MM.1S (cell line): ENCODE data around the gene HOXC10.

ENCODE experiments used
- DNase-seq: peaks from one replicate; pipeline ENCODE4 v3.0.0-alpha.2; 2015
- H2AFZ ChIP-seq: fragments of 300-600 bp; sonication (generic); 2 replicates; pipeline ENCODE4 v1.6.0; 2016; ENCODE audit warnings: antibody characterized with exemption, low read length
- H3F3A ChIP-seq: fragments of 300-600 bp; sonication (generic); 2 replicates; pipeline ENCODE4 v1.6.1; 2016; ENCODE audit warnings: mild to moderate bottlenecking, antibody characterized with exemption, low read length, moderate library complexity, mixed read lengths; ENCODE audit not compliant: insufficient read depth
- H3K27ac ChIP-seq: fragments of 300-600 bp; sonication (generic); 2 replicates; pipeline ENCODE4 v1.5.1; 2016; ENCODE audit warnings: mild to moderate bottlenecking, low read length
- H3K27me3 ChIP-seq: fragments of 300-600 bp; sonication (generic); replicated peaks from 2 replicates; pipeline ENCODE4 v1.6.0; 2016; ENCODE audit warnings: low read length; ENCODE audit not compliant: insufficient read depth
- H3K36me3 ChIP-seq: fragments of 300-600 bp; sonication (generic); replicated peaks from 2 replicates; pipeline ENCODE4 v1.6.1; 2016; ENCODE audit warnings: mild to moderate bottlenecking, low read length, mixed read lengths; ENCODE audit not compliant: insufficient read depth
- H3K4me1 ChIP-seq: fragments of 300-600 bp; sonication (generic); 2 replicates; pipeline ENCODE4 v1.6.1; 2016; ENCODE audit warnings: low read length, mixed read lengths
- H3K4me2 ChIP-seq: fragments of 300-600 bp; sonication (generic); 2 replicates; pipeline ENCODE4 v1.6.0; 2016; ENCODE audit warnings: low read depth, low read length
- H3K4me3 ChIP-seq: fragments of 300-600 bp; sonication (generic); 2 replicates; pipeline ENCODE4 v1.5.1; 2016; ENCODE audit warnings: low read length, mixed read lengths
- H3K79me2 ChIP-seq: fragments of 300-600 bp; sonication (generic); 2 replicates; pipeline ENCODE4 v1.6.1; 2016; ENCODE audit warnings: mixed run types, low read length, mixed read lengths
- H3K9ac ChIP-seq: fragments of 300-600 bp; sonication (generic); 2 replicates; pipeline ENCODE4 v1.6.1; 2016; ENCODE audit warnings: low read length, mixed read lengths
- H3K9me2 ChIP-seq: fragments of 300-600 bp; sonication (generic); replicated peaks from 2 replicates; pipeline ENCODE4 v1.6.1; 2016; ENCODE audit warnings: mild to moderate bottlenecking, low read length, mixed read lengths; ENCODE audit not compliant: insufficient read depth
- H3K9me3 ChIP-seq: fragments of 300-600 bp; sonication (generic); replicated peaks from 2 replicates; pipeline ENCODE4 v1.6.1; 2016; ENCODE audit warnings: mild to moderate bottlenecking, low read length, mixed read lengths; ENCODE audit not compliant: insufficient read depth
- H4K20me1 ChIP-seq: fragments of 300-600 bp; sonication (generic); 2 replicates; pipeline ENCODE4 v1.6.1; 2016; ENCODE audit warnings: mild to moderate bottlenecking, low read length, moderate library complexity, mixed read lengths; ENCODE audit not compliant: insufficient read depth
- EZH2 ChIP-seq: fragments of 300-600 bp; sonication (generic); optimal IDR thresholded peaks from 2 replicates; pipeline ENCODE3; 2017; ENCODE audit warnings: low read depth, mild to moderate bottlenecking, antibody characterized with exemption, low read length, mixed read lengths
- EZH2phosphoT487 ChIP-seq: fragments of 300-600 bp; sonication (generic); IDR thresholded peaks from 2 replicates; pipeline ENCODE4 v1.6.1; 2018; ENCODE audit warnings: antibody characterized with exemption, low read length
- TF ChIP-seq, protein P1 (sequence below): fragments of 300-600 bp; sonication (generic); IDR thresholded peaks from 2 replicates; pipeline ENCODE4 v1.5.1; 2016; ENCODE audit warnings: antibody characterized with exemption, low read length, mixed read lengths

Gene HOXC10

DNA sequence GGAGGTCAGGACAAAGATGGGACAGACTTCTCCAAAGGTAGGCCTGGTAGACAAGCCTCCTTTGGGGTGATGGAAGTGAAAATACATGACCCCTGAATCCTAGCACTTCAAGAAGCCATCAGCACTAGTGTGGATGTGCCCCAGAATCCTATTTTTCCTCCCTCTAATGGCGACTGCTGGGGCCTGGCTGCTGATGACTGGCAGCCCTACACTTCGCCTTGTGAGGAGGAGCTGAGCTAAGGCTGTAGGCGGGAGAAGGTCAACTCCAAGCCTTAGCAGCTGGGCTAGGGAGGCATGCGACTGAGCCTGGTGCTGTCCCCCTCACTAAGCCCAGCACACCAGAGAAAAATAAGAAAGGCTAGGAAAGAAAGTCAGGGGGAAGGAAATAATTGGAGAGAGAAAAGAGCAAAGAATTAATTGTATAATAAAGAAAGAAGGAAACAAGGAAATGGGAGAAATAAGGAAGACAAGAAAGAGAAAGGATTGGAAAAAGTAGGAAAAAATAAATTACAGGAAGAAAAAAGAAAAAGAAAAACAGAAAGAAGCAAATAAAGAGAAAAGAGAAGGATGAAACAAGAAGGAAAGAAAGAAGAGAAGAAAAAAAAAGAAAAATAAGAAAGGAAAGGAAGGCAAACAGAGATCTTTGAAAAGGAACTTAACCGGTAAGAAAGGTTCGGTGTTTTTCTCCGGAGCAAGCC is 4.7 kb upstream of the HOXC10 start:
- no peak for DNase-seq
- Histone ChIP-seq H3F3A (peaks cover 3% of the 10 kb centered on the region; the same call in 1 of the 2 replicates), H3K36me3 (no peaks in the 10 kb centered on the region), H3K4me1 (peaks cover 5% of the 10 kb centered on the region; the same call in 1 of the 2 replicates), H4K20me1 (no peaks in the 10 kb centered on the region; the same call in 1 of the 2 replicates), H3K4me3 (no peak overlapping the region), H2AFZ (no peak overlapping the region), H3K79me2 (no peaks in the 10 kb centered on the region), H3K9me2 (no peaks in the 10 kb centered on the region), H3K9me3 (no peaks in the 10 kb centered on the region), H3K9ac (no peak overlapping the region), H3K27ac (no peak overlapping the region), H3K4me2 (no peak overlapping the region), H3K27me3 (peaks cover 95% of the 10 kb centered on the region)
- no peak for TF ChIP-seq EZH2phosphoT487
- TF ChIP-seq, protein P1, sequence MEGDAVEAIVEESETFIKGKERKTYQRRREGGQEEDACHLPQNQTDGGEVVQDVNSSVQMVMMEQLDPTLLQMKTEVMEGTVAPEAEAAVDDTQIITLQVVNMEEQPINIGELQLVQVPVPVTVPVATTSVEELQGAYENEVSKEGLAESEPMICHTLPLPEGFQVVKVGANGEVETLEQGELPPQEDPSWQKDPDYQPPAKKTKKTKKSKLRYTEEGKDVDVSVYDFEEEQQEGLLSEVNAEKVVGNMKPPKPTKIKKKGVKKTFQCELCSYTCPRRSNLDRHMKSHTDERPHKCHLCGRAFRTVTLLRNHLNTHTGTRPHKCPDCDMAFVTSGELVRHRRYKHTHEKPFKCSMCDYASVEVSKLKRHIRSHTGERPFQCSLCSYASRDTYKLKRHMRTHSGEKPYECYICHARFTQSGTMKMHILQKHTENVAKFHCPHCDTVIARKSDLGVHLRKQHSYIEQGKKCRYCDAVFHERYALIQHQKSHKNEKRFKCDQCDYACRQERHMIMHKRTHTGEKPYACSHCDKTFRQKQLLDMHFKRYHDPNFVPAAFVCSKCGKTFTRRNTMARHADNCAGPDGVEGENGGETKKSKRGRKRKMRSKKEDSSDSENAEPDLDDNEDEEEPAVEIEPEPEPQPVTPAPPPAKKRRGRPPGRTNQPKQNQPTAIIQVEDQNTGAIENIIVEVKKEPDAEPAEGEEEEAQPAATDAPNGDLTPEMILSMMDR = no peak
- TF ChIP-seq EZH2 = no peak

DNA sequence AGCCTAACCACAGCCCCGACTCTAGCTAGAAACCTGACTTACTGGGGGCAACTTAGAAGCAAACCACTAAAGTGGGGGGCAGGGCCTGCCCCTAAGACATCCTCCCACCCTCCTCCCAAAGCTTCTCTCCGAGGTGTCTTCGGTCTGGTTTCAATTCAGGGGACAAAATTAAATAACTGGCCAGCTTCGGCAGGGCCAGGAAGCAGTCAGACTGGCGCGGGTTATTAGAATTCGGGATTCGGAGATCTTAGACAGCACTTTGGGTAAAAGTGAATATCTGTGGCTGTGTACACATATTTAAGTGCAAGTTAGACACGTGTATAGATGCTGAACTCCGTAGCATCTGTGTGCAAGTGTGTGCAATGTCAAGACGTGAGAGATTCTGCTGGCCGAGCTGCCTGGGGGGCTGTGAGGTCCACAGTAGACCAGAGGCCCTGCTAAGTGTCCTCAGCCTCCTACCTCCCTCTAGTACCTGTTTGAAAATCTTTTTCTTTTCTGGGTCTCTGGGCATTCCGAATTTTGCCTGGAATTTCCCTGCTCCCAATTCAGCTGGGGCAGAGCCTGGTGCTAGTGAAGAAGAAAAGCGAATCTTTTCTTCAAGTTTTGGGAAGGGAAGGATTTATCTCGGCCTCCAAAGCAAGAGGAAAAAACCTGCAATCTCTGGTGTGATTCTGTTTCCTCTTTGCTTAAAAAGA is 4.0 kb upstream of the HOXC10 start:
- Histone ChIP-seq H3K79me2 (no peaks in the 10 kb centered on the region), H3F3A (no peaks in the 10 kb centered on the region), H3K36me3 (no peaks in the 10 kb centered on the region), H3K9me2 (no peaks in the 10 kb centered on the region), H3K9me3 (no peaks in the 10 kb centered on the region), H3K27me3 (peaks cover 96% of the 10 kb centered on the region), H2AFZ (no peak overlapping the region), H3K4me2 (no peak overlapping the region), H3K9ac (no peak overlapping the region), H3K27ac (no peak overlapping the region), H4K20me1 (no peaks in the 10 kb centered on the region; the same call in 1 of the 2 replicates), H3K4me3 (no peak overlapping the region), H3K4me1 (peaks cover 5% of the 10 kb centered on the region; the same call in 1 of the 2 replicates)
- TF ChIP-seq EZH2phosphoT487 = no peak
- TF ChIP-seq, protein P1 = no peak
- no peak for TF ChIP-seq EZH2
- DNase-seq = no peak

GRCh38 chr12:53981634-53982565 is 3.0 kb upstream of the HOXC10 start:
- Histone ChIP-seq H4K20me1 (no peaks in the 10 kb centered on the region; the same call in 1 of the 2 replicates), H2AFZ (no peak overlapping the region), H3K36me3 (no peaks in the 10 kb centered on the region), H3K4me3 (no peak overlapping the region), H3K9me2 (no peaks in the 10 kb centered on the region), H3F3A (no peaks in the 10 kb centered on the region), H3K4me1 (peaks cover 5% of the 10 kb centered on the region; the same call in 1 of the 2 replicates), H3K9me3 (no peaks in the 10 kb centered on the region), H3K79me2 (no peaks in the 10 kb centered on the region), H3K9ac (no peak overlapping the region), H3K4me2 (no peak overlapping the region), H3K27me3 (peaks cover 96% of the 10 kb centered on the region), H3K27ac (no peak overlapping the region)
- DNase-seq = no peak
- no peak for TF ChIP-seq EZH2phosphoT487
- no peak for TF ChIP-seq EZH2
- TF ChIP-seq, protein P1 = no peak
